SU-DHL-6 (cell line): ENCODE results near the gene GTF3A.

Experiments
- EZH2phosphoT487 ChIP-seq: fragments of 200-600 bp; sonication (generic), shearing (Covaris generic); conservative IDR thresholded peaks from 2 replicates; pipeline ENCODE4 v1.6.1; 2018; ENCODE audit warnings: mild to moderate bottlenecking, antibody characterized with exemption, low read length, moderate library complexity, mixed read lengths
- TF ChIP-seq, protein P1 (sequence below): fragments of 200-600 bp; sonication (generic); IDR thresholded peaks from one replicate; pipeline ENCODE4 v1.5.1; 2017; ENCODE audit warnings: antibody characterized with exemption, mild to moderate bottlenecking, low read length, moderate library complexity; ENCODE audit not compliant: insufficient read depth, poor library complexity, severe bottlenecking

DNA sequence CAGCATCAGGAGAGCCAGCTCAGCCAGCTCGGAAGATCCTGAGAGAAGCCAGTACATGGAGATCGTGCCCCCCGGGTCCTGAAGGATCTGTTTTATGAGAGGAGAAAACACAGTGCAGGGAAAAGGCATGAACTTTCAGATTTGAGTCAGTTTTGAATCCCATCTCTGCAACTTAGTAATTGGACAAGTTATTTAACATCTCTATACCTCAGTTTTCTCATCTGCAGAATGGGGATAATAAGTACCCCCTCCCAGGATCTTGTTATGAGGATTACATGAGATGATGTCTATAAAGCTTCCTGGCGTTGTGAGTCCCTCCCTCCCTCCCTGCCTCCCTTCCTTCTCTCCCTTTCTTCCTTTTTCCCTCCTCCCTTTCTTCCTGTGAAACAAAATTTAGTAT is 40.1 kb upstream of the GTF3A start:
- TF ChIP-seq, protein P1, sequence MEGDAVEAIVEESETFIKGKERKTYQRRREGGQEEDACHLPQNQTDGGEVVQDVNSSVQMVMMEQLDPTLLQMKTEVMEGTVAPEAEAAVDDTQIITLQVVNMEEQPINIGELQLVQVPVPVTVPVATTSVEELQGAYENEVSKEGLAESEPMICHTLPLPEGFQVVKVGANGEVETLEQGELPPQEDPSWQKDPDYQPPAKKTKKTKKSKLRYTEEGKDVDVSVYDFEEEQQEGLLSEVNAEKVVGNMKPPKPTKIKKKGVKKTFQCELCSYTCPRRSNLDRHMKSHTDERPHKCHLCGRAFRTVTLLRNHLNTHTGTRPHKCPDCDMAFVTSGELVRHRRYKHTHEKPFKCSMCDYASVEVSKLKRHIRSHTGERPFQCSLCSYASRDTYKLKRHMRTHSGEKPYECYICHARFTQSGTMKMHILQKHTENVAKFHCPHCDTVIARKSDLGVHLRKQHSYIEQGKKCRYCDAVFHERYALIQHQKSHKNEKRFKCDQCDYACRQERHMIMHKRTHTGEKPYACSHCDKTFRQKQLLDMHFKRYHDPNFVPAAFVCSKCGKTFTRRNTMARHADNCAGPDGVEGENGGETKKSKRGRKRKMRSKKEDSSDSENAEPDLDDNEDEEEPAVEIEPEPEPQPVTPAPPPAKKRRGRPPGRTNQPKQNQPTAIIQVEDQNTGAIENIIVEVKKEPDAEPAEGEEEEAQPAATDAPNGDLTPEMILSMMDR, result no peak
- no peak for TF ChIP-seq EZH2phosphoT487
